PC-3 (cell line): ENCODE measurements around the gene UBR4. TPM values are rescaled to one million over a fixed set of nuclear protein-coding genes. Genes with fewer than 3 reads are reported as not detected.

Experiments
- ATAC-seq: fragments of 200-7000 bp; cut with Tn5 transposase; 2 replicates; pipeline ENCODE4 v1.9.1; 2020; ENCODE audit warnings: mild to moderate bottlenecking, moderate library complexity
- BruUV-seq: library from RNA; stranded (reverse); fragments of 400-500 nt; replicated peaks from 2 replicates; lab custom pipeline; 2021; lab: Mats Ljungman, UMichigan
- CTCF ChIA-PET: fragments of 300-600 bp; sonication (Branson Sonifier 250); formaldehyde crosslinking; loops from one replicate; lab custom pipeline; 2022; ENCODE audit warnings: antibody characterized with exemption; lab: Charles Lee
- POLR2A ChIA-PET: fragments of 300-600 bp; sonication (Branson Sonifier 250); formaldehyde crosslinking; loops from one replicate; lab custom pipeline; 2022; ENCODE audit warnings: antibody characterized with exemption; ENCODE audit not compliant: unreplicated experiment; lab: Charles Lee
- DNase-seq: peaks from one replicate; pipeline ENCODE4 v3.0.0-alpha.2; 2015
- H2AFZ ChIP-seq: fragments of 300-600 bp; sonication (generic); 2 replicates; pipeline ENCODE4 v1.6.0; 2016; ENCODE audit warnings: antibody characterized with exemption, low read length
- H3F3A ChIP-seq: fragments of 300-600 bp; sonication (generic); one replicate; pipeline ENCODE4 v1.6.0; 2017; ENCODE audit warnings: antibody characterized with exemption, low read length, control low read depth, mild to moderate bottlenecking; ENCODE audit not compliant: unreplicated experiment
- H3K27ac ChIP-seq: fragments of 300-600 bp; sonication (generic); 2 replicates; pipeline ENCODE4 v1.5.1; 2016; ENCODE audit warnings: mild to moderate bottlenecking, low read length
- H3K27me3 ChIP-seq: fragments of 300-600 bp; sonication (generic); 2 replicates; pipeline ENCODE4 v1.6.1; 2016; ENCODE audit warnings: low read length, mixed read lengths
- H3K36me3 ChIP-seq: fragments of 300-600 bp; sonication (generic); 2 replicates; pipeline ENCODE4 v1.6.1; 2016; ENCODE audit warnings: low read depth, mixed run types, low read length, mixed read lengths
- H3K4me1 ChIP-seq: fragments of 300-600 bp; sonication (generic); 2 replicates; pipeline ENCODE4 v1.5.1; 2016; ENCODE audit warnings: low read length; ENCODE audit not compliant: insufficient read depth
- H3K4me2 ChIP-seq: fragments of 300-600 bp; sonication (generic); 2 replicates; pipeline ENCODE4 v1.6.0; 2016; ENCODE audit warnings: low read length
- H3K4me3 ChIP-seq: fragments of 300-600 bp; sonication (generic); 2 replicates; pipeline ENCODE4 v1.5.1; 2016; ENCODE audit warnings: mild to moderate bottlenecking, low read length, mixed read lengths
- H3K79me2 ChIP-seq: fragments of 300-600 bp; sonication (generic); 2 replicates; pipeline ENCODE4 v1.6.1; 2017; ENCODE audit warnings: low read length, mixed read lengths
- H3K9ac ChIP-seq: fragments of 300-600 bp; sonication (generic); 2 replicates; pipeline ENCODE4 v1.6.0; 2016; ENCODE audit warnings: mild to moderate bottlenecking, low read length
- H3K9me2 ChIP-seq: fragments of 300-600 bp; sonication (generic); replicated peaks from 2 replicates; pipeline ENCODE4 v1.6.1; 2016; ENCODE audit warnings: mixed run types, low read length, mixed read lengths
- H3K9me3 ChIP-seq: fragments of 300-600 bp; sonication (generic); 2 replicates; pipeline ENCODE4 v1.6.1; 2016; ENCODE audit warnings: low read length, mixed read lengths
- H4K20me1 ChIP-seq: fragments of 300-600 bp; sonication (generic); 2 replicates; pipeline ENCODE4 v1.6.1; 2016; ENCODE audit warnings: low read length, mixed read lengths
- EZH2 ChIP-seq: fragments of 300-600 bp; sonication (generic); IDR thresholded peaks from one replicate; pipeline ENCODE4 v1.6.1; 2017; ENCODE audit warnings: antibody characterized with exemption, mild to moderate bottlenecking, low read length; ENCODE audit not compliant: unreplicated experiment
- EZH2phosphoT487 ChIP-seq: fragments of 300-600 bp; sonication (generic); IDR thresholded peaks from 2 replicates; pipeline ENCODE4 v1.6.1; 2018; ENCODE audit warnings: mild to moderate bottlenecking, antibody characterized with exemption, low read length, borderline replicate concordance
- intact Hi-C: fragments of 100-400 bp; cut with micrococcal nuclease; formaldehyde crosslinking; loops from 2 replicates; pipeline ENCODE4 v1.9.0; 2023
- total RNA-seq: library from RNA; depleted of rRNA; stranded (reverse); fragments of >200 nt; gene quantifications from 2 replicates; pipeline ENCODE4 v1.2.3, GENCODE V29; 2014
- TF ChIP-seq, protein P1 (sequence below): fragments of 300-600 bp; sonication (generic); conservative IDR thresholded peaks from 2 replicates; pipeline ENCODE4 v1.5.1; 2017; ENCODE audit warnings: antibody characterized with exemption, low read depth, mild to moderate bottlenecking, low read length

UBR4 gene
- total RNA-seq, 1 experiment from 2014 or later: 141 TPM

- Histone ChIP-seq H3K27ac (no peak overlapping the region), H3K9ac (no peak overlapping the region), H3K79me2 (no peaks in the 10 kb centered on the region), H3K4me3 (no peak overlapping the region), H4K20me1 (no peaks in the 10 kb centered on the region), H3F3A (no peaks in the 10 kb centered on the region), H3K4me1 (no peaks in the 10 kb centered on the region), H3K9me2 (no peaks in the 10 kb centered on the region), H2AFZ (no peak overlapping the region), H3K27me3 (no peaks in the 10 kb centered on the region), H3K9me3 (no peaks in the 10 kb centered on the region), H3K36me3 (no peaks in the 10 kb centered on the region), H3K4me2 (no peak overlapping the region)
- intact Hi-C loops: no loop called here
- DNase-seq: no peak
- BruUV-seq: no TSS peak
- peak; percentile 69 for ATAC-seq
- TF ChIP-seq, protein P1, sequence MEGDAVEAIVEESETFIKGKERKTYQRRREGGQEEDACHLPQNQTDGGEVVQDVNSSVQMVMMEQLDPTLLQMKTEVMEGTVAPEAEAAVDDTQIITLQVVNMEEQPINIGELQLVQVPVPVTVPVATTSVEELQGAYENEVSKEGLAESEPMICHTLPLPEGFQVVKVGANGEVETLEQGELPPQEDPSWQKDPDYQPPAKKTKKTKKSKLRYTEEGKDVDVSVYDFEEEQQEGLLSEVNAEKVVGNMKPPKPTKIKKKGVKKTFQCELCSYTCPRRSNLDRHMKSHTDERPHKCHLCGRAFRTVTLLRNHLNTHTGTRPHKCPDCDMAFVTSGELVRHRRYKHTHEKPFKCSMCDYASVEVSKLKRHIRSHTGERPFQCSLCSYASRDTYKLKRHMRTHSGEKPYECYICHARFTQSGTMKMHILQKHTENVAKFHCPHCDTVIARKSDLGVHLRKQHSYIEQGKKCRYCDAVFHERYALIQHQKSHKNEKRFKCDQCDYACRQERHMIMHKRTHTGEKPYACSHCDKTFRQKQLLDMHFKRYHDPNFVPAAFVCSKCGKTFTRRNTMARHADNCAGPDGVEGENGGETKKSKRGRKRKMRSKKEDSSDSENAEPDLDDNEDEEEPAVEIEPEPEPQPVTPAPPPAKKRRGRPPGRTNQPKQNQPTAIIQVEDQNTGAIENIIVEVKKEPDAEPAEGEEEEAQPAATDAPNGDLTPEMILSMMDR: no peak
- TF ChIP-seq EZH2 (no peak), EZH2phosphoT487 (no peak)
- POLR2A ChIA-PET: no interaction called here
- CTCF ChIA-PET: no interaction called here
These were observed 155.8 kb downstream of the UBR4 start for GRCh38 chr1:19054216-19054615.

DNA sequence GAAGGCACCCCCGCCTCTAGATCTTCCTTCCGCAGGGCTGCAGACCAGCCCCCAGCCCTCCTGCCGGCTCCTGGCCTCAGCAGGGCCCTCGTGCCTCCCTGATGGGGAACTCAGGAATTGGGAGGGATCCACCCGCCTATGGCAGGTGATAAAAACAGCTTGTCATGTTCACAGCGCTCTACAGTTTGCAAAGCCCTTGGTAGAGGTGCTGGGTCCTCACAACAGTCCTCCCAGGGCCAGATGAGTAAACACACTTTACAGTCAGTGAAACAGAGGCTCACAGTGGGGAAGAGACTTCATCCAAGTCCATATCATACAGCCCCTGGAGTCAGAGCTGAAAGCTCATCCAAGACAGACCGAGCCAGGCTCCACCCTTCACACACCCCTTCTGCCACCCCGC lies 156.6 kb downstream of the UBR4 start:
- no peak overlapping the region for H3K9ac ChIP-seq
- no peaks in the 10 kb centered on the region for H3K79me2 ChIP-seq
- no peak overlapping the region for H3K4me2 ChIP-seq
- POLR2A ChIA-PET: no interaction called here
- no peaks in the 10 kb centered on the region for H4K20me1 ChIP-seq
- no peaks in the 10 kb centered on the region for H3K27me3 ChIP-seq
- intact Hi-C loops: no loop called here
- H3K36me3 ChIP-seq: no peaks in the 10 kb centered on the region
- CTCF ChIA-PET: no interaction called here
- no peaks in the 10 kb centered on the region for H3K9me2 ChIP-seq
- H2AFZ ChIP-seq: no peak overlapping the region
- H3F3A ChIP-seq: no peaks in the 10 kb centered on the region
- TF ChIP-seq, protein P1: no peak
- no peak for TF ChIP-seq EZH2
- no peaks in the 10 kb centered on the region for H3K4me1 ChIP-seq
- no TSS peak for BruUV-seq
- ATAC-seq (no peak; the same call in 1 of the 2 replicates), DNase-seq (no peak)
- no peak overlapping the region for H3K27ac ChIP-seq
- H3K9me3 ChIP-seq: no peaks in the 10 kb centered on the region
- H3K4me3 ChIP-seq: no peak overlapping the region

DNA sequence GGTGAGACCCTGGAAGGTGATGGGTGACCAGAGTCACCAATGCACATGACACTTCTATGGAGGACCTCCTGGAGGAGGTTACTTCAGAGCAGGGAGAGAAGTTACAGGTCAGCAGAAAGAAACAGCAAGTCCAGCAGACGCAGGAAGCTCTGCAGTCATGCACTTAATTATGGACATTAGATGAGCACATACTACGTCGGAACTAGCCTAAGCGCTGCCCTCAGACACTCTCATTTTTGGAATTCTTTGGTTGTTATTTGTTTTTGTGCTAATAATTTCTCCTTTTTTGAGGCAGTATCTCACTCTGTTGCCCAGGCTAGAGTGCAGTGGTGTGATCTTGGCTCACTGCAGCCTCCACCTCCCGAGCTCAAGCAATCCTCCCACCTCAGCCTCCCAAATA lies 160.3 kb downstream of the UBR4 start:
- CTCF ChIA-PET: no interaction called here
- Histone ChIP-seq H3K79me2 (no peaks in the 10 kb centered on the region), H3K9ac (no peak overlapping the region), H3K9me3 (no peaks in the 10 kb centered on the region), H3K4me3 (no peak overlapping the region), H3K27me3 (no peaks in the 10 kb centered on the region), H3F3A (no peaks in the 10 kb centered on the region), H2AFZ (no peak overlapping the region), H4K20me1 (no peaks in the 10 kb centered on the region), H3K4me1 (no peaks in the 10 kb centered on the region), H3K9me2 (no peaks in the 10 kb centered on the region), H3K27ac (no peak overlapping the region), H3K36me3 (no peaks in the 10 kb centered on the region), H3K4me2 (no peak overlapping the region)
- ATAC-seq (no peak), DNase-seq (no peak)
- POLR2A ChIA-PET: no interaction called here
- BruUV-seq: no TSS peak
- intact Hi-C loops: no loop called here
- no peak for TF ChIP-seq EZH2phosphoT487
- TF ChIP-seq, protein P1: no peak
- TF ChIP-seq EZH2: no peak
